GM21367 (cell line): Measurements from ENCODE around the gene OR4K1.
"Not testable (repeated sequence)": the region's sequence is repeated elsewhere in the genome, so short reads cannot be mapped to it uniquely, and the experiment has no call there.

Source experiments
- ATAC-seq: cut with Tn5 transposase; IDR thresholded peaks from one replicate; pipeline ENCODE4 v1.9.1; 2021; ENCODE audit not compliant: unreplicated experiment

The OR4K1 gene

GRCh38 chr14:19930617-19931016, at the start of gene OR4K1:
OR4K1 (plus strand) TSS chr14:19930917; CDS start chr14:19935667, 4,750 bp downstream.
- ATAC-seq = no peak

- no peak for ATAC-seq
Observed at GRCh38 chr14:19895282-19895681, 35.4 kb upstream of the OR4K1 start.

GRCh38 chr14:19900999-19901398, 29.7 kb upstream of the OR4K1 start:
- no peak for ATAC-seq

- ATAC-seq = no peak
Observed at GRCh38 chr14:19902409-19902808, 28.3 kb upstream of the OR4K1 start.

GRCh38 chr14:19906665-19907064, 24.1 kb upstream of the OR4K1 start:
- no peak for ATAC-seq

- no peak for ATAC-seq
Observed at GRCh38 chr14:19911114-19911513, 19.6 kb upstream of the OR4K1 start.

GRCh38 chr14:19917243-19917642, 13.5 kb upstream of the OR4K1 start:
- no peak for ATAC-seq

GRCh38 chr14:19917955-19918518, 12.7 kb upstream of the OR4K1 start:
- no peak for ATAC-seq

GRCh38 chr14:19918553-19919264, 12.0 kb upstream of the OR4K1 start:
- ATAC-seq = no peak

GRCh38 chr14:19920021-19920657, 10.6 kb upstream of the OR4K1 start, which contains the start of gene OR4K5:
OR4K5 (plus strand) TSS chr14:19920607; CDS start chr14:19920607, 0 bp downstream.
- ATAC-seq = no peak

- no peak for ATAC-seq
Observed at GRCh38 chr14:19941668-19942067, 11.0 kb downstream of the OR4K1 start.

- ATAC-seq = no peak
Observed at GRCh38 chr14:19947413-19948090, 16.8 kb downstream of the OR4K1 start.

- ATAC-seq = no peak
Observed at GRCh38 chr14:19949218-19949617, 18.5 kb downstream of the OR4K1 start.

- not testable (repeated sequence) for ATAC-seq
Observed at GRCh38 chr14:19969735-19970134, 39.0 kb downstream of the OR4K1 start.

GRCh38 chr14:19974844-19975243, 44.1 kb downstream of the OR4K1 start:
- ATAC-seq = no peak

- ATAC-seq = no peak
Observed at GRCh38 chr14:19975291-19975690, 44.6 kb downstream of the OR4K1 start, which contains the start of gene OR4K15. OR4K15 (plus strand) TSS chr14:19975591; CDS start chr14:19975591, 0 bp downstream.
